Measurements from ENCODE around the gene CTNNA3.

Gene CTNNA3

GRCh38 chr10:66842371-66842770 lies 853.6 kb downstream of the CTNNA3 start:
- DNase-seq: no peak

GRCh38 chr10:66838656-66839055 lies 857.3 kb downstream of the CTNNA3 start:
- no peak for DNase-seq

GRCh38 chr10:66837990-66838389 lies 858.0 kb downstream of the CTNNA3 start:
- no peak for DNase-seq

- DNase-seq: peak in 1 of 2 experiments; percentile 7
Measured at GRCh38 chr10:66837335-66837734, 858.7 kb downstream of the CTNNA3 start.

- DNase-seq: no peak
Measured at GRCh38 chr10:66836771-66837170, 859.2 kb downstream of the CTNNA3 start.

GRCh38 chr10:66836057-66836456 lies 859.9 kb downstream of the CTNNA3 start:
- DNase-seq: no peak

- no peak for DNase-seq
Measured at GRCh38 chr10:66835400-66835799, 860.6 kb downstream of the CTNNA3 start.

GRCh38 chr10:66834802-66835201 lies 861.2 kb downstream of the CTNNA3 start:
- no peak for DNase-seq

- DNase-seq: no peak
Measured at GRCh38 chr10:66833861-66834260, 862.1 kb downstream of the CTNNA3 start.

- DNase-seq: no peak
Measured at GRCh38 chr10:66832781-66833422, 863.1 kb downstream of the CTNNA3 start.

- no peak for DNase-seq
Measured at GRCh38 chr10:66828957-66829356, 867.0 kb downstream of the CTNNA3 start.

GRCh38 chr10:66827353-66827752 lies 868.6 kb downstream of the CTNNA3 start:
- no peak for DNase-seq

- no peak for DNase-seq
Measured at GRCh38 chr10:66823301-66823700, 872.7 kb downstream of the CTNNA3 start.

- DNase-seq: no peak
Measured at GRCh38 chr10:66822801-66823200, 873.2 kb downstream of the CTNNA3 start.

GRCh38 chr10:66819691-66820090 lies 876.3 kb downstream of the CTNNA3 start:
- no peak for DNase-seq

- DNase-seq: no peak
Measured at GRCh38 chr10:66813122-66813521, 882.9 kb downstream of the CTNNA3 start.

GRCh38 chr10:66811211-66811610 lies 884.8 kb downstream of the CTNNA3 start:
- DNase-seq: no peak

- no peak for DNase-seq
Measured at GRCh38 chr10:66809402-66809801, 886.6 kb downstream of the CTNNA3 start.

GRCh38 chr10:66805612-66806011 lies 890.4 kb downstream of the CTNNA3 start:
- no peak for DNase-seq

- no peak for DNase-seq
Measured at GRCh38 chr10:66804962-66805361, 891.0 kb downstream of the CTNNA3 start.

GRCh38 chr10:66803174-66803573 lies 892.8 kb downstream of the CTNNA3 start:
- no peak for DNase-seq

- no peak for DNase-seq
Measured at GRCh38 chr10:66799474-66799873, 896.5 kb downstream of the CTNNA3 start.

GRCh38 chr10:66795866-66796265 lies 900.1 kb downstream of the CTNNA3 start:
- DNase-seq: no peak

- no peak for DNase-seq
Measured at GRCh38 chr10:66792441-66792840, 903.6 kb downstream of the CTNNA3 start.
